CD4-positive, alpha-beta T cell treated with Interleukin-1 beta for 1 hour (primary cell): ENCODE data around the gene ZEB1.
A peak's percentile ranks its signal among the peaks of the same experiment; 100 is the strongest.
"Not testable (repeated sequence)": the region's sequence is repeated elsewhere in the genome, so short reads cannot be mapped to it uniquely, and the experiment has no call there.

Experiments
- DNase-seq, 2 donors: peaks; one replicate each; pipeline ENCODE4 v3.0.0-alpha.2; 2020 to 2022

ZEB1 gene

GRCh38 chr10:31319602-31320549 lies 860 bp downstream of the ZEB1 start:
- DNase-seq, result peak; percentile 50 to 59

DNA sequence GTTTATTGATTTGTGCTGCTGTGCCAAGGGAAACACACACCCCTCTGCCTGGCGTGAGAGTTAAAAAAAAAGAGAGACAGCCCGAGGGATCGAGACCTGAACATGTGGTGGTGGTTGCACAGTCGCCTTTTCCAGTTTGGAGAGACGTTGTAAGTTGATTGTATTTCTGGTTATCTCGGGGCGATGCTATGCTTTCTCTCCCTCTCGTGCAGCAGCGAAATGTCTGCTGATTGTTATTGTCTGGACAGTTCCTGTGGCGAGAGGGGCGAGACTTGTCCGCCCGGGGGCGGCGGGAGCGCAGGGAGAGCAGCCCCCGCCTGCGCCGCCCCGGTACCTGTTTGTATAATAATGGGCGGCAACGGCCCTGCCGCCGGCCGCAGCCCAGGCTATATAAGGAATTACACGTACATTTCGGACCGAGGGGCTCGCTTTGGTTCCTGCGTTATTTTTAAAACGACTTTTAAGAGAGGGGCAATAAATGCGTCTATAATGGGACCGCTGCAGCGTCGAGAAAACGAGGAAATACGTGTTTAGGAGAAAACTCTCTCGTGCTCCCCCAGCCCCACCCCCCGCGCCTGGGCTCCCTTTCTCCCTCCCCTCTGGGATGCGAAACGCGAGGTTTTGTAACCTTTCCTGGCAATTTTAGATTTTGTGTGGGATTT lies 1.7 kb downstream of the ZEB1 start:
- DNase-seq, result peak; percentile 27 to 31

DNA sequence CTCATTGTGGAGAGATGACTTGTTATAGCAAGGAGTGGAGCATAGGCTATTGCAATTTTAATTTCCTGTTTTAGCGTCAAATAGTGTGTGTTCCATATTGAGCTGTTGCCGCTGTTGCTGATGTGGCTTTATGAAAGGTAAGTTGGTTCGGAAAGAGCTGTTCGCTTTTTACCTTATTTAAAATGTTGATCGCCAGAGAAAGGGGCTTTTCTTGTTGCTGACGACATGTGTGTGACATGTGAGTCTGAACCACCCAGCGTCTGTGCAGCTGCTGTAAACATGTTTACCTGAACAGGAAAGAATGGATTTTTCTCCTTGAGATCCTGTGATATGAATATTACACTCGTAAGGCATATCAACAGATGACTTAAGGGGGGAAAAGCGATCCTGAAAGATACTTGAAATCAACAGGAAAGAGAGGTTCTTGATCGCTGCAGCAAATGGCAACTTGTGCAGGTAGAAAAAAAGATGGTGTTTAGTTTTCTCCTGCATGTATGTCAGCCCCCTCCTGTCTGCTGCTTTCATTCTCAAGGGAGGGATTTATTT lies 2.5 kb downstream of the ZEB1 start:
- DNase-seq, result peak; percentile 58 to 69

DNA sequence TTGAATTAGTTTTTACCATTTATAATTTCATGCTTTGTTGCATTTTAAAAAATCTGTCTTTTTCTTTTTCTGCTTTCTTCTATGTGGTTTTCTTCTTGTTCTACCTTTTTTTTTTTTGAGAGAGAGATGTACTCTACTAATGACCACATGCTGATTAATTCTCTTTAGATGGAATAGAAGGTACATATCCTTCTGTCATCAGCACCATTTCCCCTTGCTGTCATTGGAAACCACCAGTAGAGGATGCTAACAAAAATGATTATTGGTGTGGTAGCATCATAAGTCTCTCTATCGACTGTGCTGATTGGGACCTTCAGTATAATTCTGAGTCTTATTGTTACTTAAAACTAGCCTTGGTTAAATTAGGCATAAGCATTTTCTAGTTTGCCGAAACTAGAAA lies 3.6 kb downstream of the ZEB1 start:
- DNase-seq, result peak; percentile 2 to 47

- DNase-seq, result no peak
Measured at GRCh38 chr10:31340343-31340742, 21.3 kb downstream of the ZEB1 start.

- no peak for DNase-seq
Measured at GRCh38 chr10:31341552-31341951, 22.5 kb downstream of the ZEB1 start.

DNA sequence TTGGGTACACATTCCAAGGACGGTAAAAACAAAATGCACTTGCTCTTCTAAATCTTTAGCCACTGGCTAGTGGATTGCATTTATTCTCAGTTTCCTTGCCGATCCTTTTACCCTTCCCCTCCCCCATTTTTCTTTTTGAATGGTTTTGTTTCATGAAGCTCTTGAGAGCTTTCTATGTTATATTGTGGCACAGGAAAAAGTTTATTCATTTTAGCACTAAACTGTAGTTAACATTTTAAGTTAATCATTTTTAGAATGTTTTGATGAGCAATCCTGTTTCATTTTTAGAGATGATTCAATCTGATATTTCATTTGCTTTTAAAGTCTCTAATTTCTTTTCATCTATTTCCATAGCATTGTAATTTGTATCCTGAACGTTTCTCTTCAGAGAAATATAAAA lies 24.0 kb downstream of the ZEB1 start:
- no peak for DNase-seq

- DNase-seq, result no peak
Measured at GRCh38 chr10:31343551-31343950, 24.5 kb downstream of the ZEB1 start.

DNA sequence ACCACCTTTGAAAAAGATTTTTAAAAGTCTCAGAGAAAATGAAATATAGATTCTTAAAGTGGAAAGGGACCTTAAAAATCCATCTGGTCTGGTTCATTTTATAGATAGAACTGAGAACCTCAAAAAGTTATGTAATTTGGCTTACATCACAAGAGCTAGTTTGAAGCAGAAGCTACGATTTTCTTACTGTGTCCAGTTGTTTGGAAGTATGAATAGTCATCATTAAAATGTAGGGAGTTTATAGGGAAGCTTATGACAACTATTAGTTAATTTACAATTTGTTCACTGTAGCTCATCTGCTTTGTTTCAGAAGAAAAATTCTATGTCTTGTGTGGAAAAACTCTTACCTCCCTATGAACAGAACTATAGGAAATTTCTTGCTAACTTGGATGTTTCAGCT lies 26.9 kb downstream of the ZEB1 start:
- no peak for DNase-seq

DNA sequence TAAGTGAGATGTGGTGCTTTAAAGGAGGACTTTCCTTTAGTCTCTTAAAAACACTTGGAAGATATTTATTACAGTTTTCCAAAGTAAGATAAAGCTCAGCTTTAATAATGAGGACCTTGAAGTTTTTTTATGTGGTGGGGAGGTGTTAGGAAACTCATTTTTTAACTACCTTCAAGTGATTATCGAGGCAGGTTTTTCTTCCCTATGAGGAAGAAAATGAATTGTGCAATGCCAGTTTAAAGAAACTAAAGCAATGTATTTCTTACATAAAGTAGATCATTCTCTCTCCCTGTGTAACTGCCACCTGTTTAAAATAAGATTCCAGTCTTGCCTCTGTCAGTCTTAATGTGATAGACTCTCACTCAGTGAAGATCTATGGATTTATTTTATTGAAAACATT lies 27.9 kb downstream of the ZEB1 start:
- DNase-seq, result no peak

DNA sequence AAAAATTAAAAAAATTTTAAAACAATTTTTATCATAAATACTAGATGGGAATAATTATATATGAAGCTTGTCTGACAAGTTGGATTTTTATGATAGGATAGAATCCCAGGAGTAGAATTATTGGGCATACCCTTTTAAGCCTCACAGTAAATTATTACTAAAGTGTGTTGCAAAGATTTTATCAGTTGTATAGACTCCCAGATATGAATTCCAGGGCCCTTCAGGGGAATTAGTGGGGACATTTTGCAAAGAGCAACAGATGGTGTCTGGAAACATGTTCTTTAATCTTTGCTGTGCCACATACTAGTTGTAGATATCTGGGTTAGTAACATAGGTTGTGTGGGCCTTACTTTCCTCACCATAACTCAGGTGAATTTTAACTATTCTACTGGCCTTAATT lies 28.7 kb downstream of the ZEB1 start:
- no peak for DNase-seq

GRCh38 chr10:31350891-31351290 lies 31.9 kb downstream of the ZEB1 start:
- DNase-seq, result no peak

DNA sequence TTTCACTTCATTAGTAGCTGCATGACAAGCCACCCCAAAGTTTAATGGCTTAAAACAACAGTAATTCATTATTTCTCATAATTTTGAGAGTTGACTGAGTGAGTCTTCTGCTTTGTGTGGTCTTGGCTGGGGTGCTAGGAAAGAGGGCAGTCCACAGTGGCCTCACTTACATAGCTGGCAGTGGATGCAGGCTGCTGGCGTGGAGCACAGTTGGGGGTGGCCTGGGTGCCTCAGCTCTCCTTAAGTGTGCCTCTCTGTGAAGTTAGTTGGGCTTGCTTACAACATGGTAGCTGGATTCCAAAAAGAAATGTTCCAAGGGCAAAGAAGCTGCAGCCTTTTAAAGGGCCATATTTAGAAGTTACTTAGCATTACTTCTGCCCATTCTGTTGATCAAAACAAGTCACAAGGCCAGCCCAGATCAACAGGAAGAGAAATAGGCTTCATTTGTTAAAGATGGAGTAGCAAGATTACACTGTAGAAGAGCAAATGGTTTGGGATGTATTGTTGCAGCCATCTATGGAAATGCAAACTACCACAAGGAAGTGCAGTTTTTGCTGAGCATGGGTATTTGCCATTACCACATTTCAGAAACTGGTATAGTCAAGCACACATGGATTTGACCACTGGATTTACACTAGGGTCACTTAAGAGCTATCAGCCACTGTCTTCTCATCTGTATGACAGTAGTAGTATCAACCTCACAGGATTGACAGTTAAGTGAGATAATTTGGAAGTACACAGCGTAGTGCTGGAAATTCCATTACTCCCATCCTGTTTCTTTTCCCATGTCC lies 33.6 kb downstream of the ZEB1 start:
- no peak for DNase-seq

GRCh38 chr10:31353574-31353973 lies 34.6 kb downstream of the ZEB1 start:
- DNase-seq, result peak in 1 of 2 donors; percentile 38

DNA sequence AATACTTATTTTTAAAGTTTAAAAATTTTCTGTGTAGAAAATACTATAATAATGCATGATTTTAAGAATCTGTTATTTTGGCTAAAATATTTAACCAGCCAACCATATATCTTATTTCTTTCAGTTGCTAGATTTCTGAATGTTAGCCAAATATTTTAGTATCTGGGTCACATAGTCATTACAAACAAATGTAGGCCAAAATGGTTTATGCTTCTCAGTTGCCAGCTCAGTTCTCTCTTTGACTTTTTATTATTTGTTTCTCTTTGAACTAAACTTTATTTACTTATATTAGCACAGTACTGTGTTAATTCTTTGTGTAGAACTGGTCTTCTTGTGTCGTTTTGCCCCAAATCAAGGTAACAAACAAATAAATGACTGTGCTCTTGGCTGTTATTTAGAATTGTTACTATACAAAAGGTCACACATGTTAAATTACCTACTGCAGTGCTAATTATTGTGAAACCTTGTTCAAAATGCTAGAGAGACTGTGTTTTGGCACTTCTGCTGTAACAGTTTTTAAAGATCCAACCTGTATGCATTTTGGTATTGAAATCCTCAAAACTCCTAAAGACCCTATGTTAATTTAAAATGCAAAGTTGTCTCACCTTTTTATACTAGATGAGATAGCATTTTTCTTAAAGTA lies 39.8 kb downstream of the ZEB1 start:
- DNase-seq, result no peak

- DNase-seq, result no peak
Measured at GRCh38 chr10:31359979-31360378, 41.0 kb downstream of the ZEB1 start.

DNA sequence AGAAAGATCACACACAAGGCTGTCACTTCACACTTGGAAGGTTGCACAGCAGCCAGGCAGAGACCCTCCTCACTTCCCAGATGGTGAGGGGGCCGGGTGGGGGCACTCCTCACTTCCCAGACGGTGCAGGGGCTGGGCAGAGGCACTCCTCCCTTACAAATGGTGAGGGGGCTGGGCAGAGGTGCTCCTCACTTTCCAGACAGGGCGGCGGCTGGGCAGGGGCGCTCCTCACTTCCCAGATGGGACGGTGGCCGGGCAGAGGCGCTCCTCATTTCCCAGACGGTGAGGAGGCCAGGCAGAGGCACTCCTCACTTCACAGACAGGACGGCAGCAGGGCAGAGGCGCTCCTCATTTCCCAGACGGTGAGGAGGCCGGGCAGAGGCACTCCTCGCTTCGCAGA lies 42.5 kb downstream of the ZEB1 start:
- not testable (repeated sequence) for DNase-seq

- DNase-seq, result no peak
Measured at GRCh38 chr10:31362023-31362641, 43.1 kb downstream of the ZEB1 start.

GRCh38 chr10:31363696-31364095 lies 44.7 kb downstream of the ZEB1 start:
- DNase-seq, result not testable (repeated sequence)

DNA sequence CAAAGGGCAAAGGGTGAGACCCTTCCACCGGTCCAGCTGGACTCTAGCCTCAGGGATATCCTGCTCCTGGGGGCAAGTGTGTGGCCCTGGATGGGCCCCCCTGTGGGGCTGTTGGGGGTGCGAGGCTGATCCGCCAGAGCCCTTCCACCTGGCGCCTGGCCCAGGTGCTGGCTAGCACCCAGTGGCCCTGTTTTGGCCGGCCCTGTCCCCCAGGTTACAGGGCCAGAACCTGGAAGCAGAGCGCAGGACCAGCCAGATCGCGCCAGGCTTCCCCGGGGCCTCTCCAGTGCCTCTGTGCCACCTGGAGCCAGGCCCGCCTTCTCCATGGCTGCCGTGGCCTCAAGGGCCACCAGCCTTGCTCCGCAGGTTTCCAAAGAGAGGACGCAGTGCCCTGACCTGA lies 45.2 kb downstream of the ZEB1 start:
- not testable (repeated sequence) for DNase-seq

DNA sequence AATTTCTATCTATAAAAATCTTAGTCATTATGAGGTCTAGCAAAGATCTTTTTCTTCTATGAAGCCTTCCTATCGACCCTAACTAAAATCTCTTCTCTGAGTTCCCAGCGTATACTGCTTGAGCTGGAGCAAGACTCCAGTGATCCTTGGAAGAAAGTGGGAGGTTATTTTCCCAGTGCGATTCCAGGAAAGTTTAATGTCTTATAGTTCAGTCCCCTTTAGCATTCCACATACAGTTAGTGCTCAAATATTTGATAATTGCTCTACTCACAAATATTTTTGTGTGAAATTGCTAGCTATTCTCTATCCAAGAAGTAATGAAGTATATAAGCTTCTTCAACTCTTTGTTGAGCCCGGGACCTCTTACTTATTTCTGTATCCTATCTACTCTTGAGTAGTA lies 47.7 kb downstream of the ZEB1 start:
- no peak for DNase-seq

- DNase-seq, result no peak
Measured at GRCh38 chr10:31368724-31369123, 49.7 kb downstream of the ZEB1 start.
